PC-9 (cell line): ENCODE results near the gene CBX8. TPM values are rescaled to one million over a fixed set of nuclear protein-coding genes. Genes with fewer than 3 reads are reported as not detected.

Experiments used
- BruUV-seq: library from RNA; stranded (reverse); fragments of 400-500 nt; replicated peaks from 2 replicates; lab custom pipeline; 2021; lab: Mats Ljungman, UMichigan
- CTCF ChIA-PET: fragments of 300-600 bp; sonication (Branson Sonifier 250); formaldehyde crosslinking; loops from one replicate; lab custom pipeline; 2022; ENCODE audit warnings: antibody characterized with exemption; lab: Charles Lee
- POLR2A ChIA-PET: fragments of 300-600 bp; sonication (Branson Sonifier 250); formaldehyde crosslinking; loops from one replicate; lab custom pipeline; 2022; ENCODE audit warnings: antibody characterized with exemption; ENCODE audit not compliant: unreplicated experiment; lab: Charles Lee
- DNase-seq, 2 experiments: peaks; one replicate each; pipeline versions ENCODE4 v3.0.0 to v3.0.0-alpha.2; 2015 to 2022; ENCODE audit warnings: mixed read lengths in 1 of 2
- H2AFZ ChIP-seq: fragments of 200-600 bp; sonication (generic); 2 replicates; pipeline ENCODE4 v1.8.1; 2017; ENCODE audit warnings: antibody characterized with exemption
- H3F3A ChIP-seq: fragments of 200-600 bp; sonication (generic); 2 replicates; pipeline ENCODE4 v1.8.1; 2017; ENCODE audit warnings: antibody characterized with exemption, mild to moderate bottlenecking, low read depth; ENCODE audit not compliant: insufficient read depth
- H3K27ac ChIP-seq: fragments of 200-600 bp; sonication (generic); 2 replicates; pipeline ENCODE4 v1.6.1; 2016; ENCODE audit warnings: mixed run types
- H3K27me3 ChIP-seq: fragments of 200-600 bp; sonication (generic); 2 replicates; pipeline ENCODE4 v1.6.1; 2016; ENCODE audit warnings: low read depth, mixed run types; ENCODE audit not compliant: insufficient read depth
- H3K36me3 ChIP-seq: fragments of 200-600 bp; sonication (generic); 2 replicates; pipeline ENCODE4 v1.6.1; 2016; ENCODE audit warnings: low read depth, mixed run types
- H3K4me1 ChIP-seq: fragments of 200-600 bp; sonication (generic); replicated peaks from 2 replicates; pipeline ENCODE4 v1.6.1; 2016; ENCODE audit warnings: mixed run types; ENCODE audit not compliant: insufficient read depth
- H3K4me2 ChIP-seq: fragments of 200-600 bp; sonication (generic); 2 replicates; pipeline ENCODE4 v1.6.1; 2017; ENCODE audit warnings: mixed run types
- H3K4me3 ChIP-seq: fragments of 200-600 bp; sonication (generic); 2 replicates; pipeline ENCODE4 v1.6.1; 2016; ENCODE audit warnings: mixed run types
- H3K79me2 ChIP-seq: fragments of 200-600 bp; sonication (generic); 2 replicates; pipeline ENCODE4 v1.6.1; 2017; ENCODE audit warnings: low read depth, mixed run types
- H3K9me2 ChIP-seq: fragments of 200-600 bp; sonication (generic); 2 replicates; pipeline ENCODE4 v1.8.1; 2017; ENCODE audit warnings: mild to moderate bottlenecking; ENCODE audit not compliant: insufficient read depth
- H3K9me3 ChIP-seq: fragments of 200-600 bp; sonication (generic); 2 replicates; pipeline ENCODE4 v1.8.1; 2016; ENCODE audit warnings: low read depth; ENCODE audit not compliant: insufficient read depth
- H4K20me1 ChIP-seq: fragments of 200-600 bp; sonication (generic); 2 replicates; pipeline ENCODE4 v1.8.1; 2017; ENCODE audit not compliant: insufficient read depth
- EZH2 ChIP-seq: fragments of 200-600 bp; sonication (generic); IDR thresholded peaks from 2 replicates; pipeline ENCODE4 v1.8.0; 2017; ENCODE audit warnings: antibody characterized with exemption, low read depth
- intact Hi-C: fragments of 100-400 bp; cut with micrococcal nuclease; formaldehyde crosslinking; loops from one replicate; pipeline ENCODE4 v1.10.0; 2022; ENCODE audit not compliant: unreplicated experiment
- total RNA-seq: library from RNA; stranded (reverse); gene quantifications from 2 replicates; pipeline ENCODE4 v1.2.3, GENCODE V29; 2021
- TF ChIP-seq, protein P1 (sequence below): fragments of 200-600 bp; sonication (generic); conservative IDR thresholded peaks from 2 replicates; pipeline ENCODE4 v1.6.1; 2017; ENCODE audit warnings: mixed run types, antibody characterized with exemption, mild to moderate bottlenecking, moderate library complexity

CBX8 gene
- total RNA-seq, 1 experiment from 2014 or later: 14.2 TPM

GRCh38 chr17:79793924-79794304, 3.0 kb downstream of the CBX8 start:
- Histone ChIP-seq H3F3A (0 out of 2 replicates have a peak, but pooled peaks cover under 1% of the 10 kb centered on the region), H3K9me2 (no peaks in the 10 kb centered on the region), H3K4me3 (no peak overlapping the region), H3K9me3 (no peaks in the 10 kb centered on the region), H4K20me1 (no peaks in the 10 kb centered on the region), H2AFZ (no peak overlapping the region), H3K27me3 (no peaks in the 10 kb centered on the region; the same call in 1 of the 2 replicates), H3K4me2 (no peak overlapping the region), H3K36me3 (no peaks in the 10 kb centered on the region), H3K4me1 (peaks cover 6% of the 10 kb centered on the region; the same call in 1 of the 2 replicates), H3K79me2 (peaks cover 8% of the 10 kb centered on the region; the same call in 1 of the 2 replicates), H3K27ac (no peak overlapping the region)
- no peak for DNase-seq
- CTCF ChIA-PET: interaction anchor here (0.7 kb wide), 1 partner anchor 123 kb away, joined by 3 read pairs; no protein-coding TSS in a partner anchor
- TF ChIP-seq, protein P1, sequence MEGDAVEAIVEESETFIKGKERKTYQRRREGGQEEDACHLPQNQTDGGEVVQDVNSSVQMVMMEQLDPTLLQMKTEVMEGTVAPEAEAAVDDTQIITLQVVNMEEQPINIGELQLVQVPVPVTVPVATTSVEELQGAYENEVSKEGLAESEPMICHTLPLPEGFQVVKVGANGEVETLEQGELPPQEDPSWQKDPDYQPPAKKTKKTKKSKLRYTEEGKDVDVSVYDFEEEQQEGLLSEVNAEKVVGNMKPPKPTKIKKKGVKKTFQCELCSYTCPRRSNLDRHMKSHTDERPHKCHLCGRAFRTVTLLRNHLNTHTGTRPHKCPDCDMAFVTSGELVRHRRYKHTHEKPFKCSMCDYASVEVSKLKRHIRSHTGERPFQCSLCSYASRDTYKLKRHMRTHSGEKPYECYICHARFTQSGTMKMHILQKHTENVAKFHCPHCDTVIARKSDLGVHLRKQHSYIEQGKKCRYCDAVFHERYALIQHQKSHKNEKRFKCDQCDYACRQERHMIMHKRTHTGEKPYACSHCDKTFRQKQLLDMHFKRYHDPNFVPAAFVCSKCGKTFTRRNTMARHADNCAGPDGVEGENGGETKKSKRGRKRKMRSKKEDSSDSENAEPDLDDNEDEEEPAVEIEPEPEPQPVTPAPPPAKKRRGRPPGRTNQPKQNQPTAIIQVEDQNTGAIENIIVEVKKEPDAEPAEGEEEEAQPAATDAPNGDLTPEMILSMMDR: no peak
- TF ChIP-seq EZH2: no peak
- intact Hi-C loops: no loop called here
- no TSS peak for BruUV-seq
- POLR2A ChIA-PET: no interaction called here

DNA sequence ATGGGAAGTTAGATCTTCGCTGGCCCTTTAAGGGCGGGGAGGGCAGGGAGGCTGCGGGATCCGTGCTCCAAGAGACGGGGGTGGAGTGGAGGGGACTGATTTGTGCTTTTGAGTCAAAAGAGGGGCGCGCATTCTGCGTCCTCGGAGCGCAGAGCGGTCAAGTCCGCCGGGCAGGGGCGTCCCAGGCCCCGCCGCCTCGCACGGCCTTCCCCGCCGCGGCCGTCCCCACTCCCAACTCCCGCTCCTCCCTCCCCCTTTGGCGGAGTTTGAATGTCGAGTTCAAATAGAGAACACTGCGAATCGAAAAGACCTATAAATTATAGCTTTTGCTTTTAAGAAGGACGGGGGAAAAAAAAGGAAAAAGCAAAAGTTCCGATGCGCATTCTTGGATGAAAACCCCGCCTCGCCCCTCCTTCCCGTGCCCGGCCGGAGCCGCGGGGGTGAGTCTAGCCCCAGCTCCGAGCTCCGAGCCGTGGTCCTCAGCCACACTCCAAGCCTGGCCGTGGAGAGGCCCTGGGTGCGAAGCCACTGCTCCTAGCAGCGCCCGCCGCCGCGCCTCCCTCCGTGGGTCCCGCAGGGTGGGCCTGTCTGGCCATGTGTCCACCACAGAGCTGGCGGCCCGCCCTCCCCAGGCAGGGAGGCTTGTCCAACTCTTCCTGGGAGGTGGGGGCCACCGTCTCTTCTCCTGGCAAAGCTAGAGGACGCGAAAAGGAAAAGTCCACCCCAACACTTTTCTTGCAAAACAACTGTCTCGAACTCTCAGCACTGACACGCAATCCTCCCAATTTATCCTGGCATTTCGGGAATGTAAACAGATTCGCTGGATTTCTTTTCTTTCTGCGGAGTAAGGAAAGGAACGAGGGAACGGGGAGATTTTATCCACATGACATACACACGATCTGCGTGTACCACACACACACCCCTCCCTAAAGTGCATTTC, 3.6 kb downstream of the CBX8 start:
- no peak overlapping the region for H3K4me2 ChIP-seq
- CTCF ChIA-PET: interaction anchor here (0.5 to 0.7 kb wide), 2 partner anchors 124 to 248 kb away, joined by 3 to 6 read pairs; no protein-coding TSS in a partner anchor
- no TSS peak for BruUV-seq

GRCh38 chr17:79792341-79792871, 4.5 kb downstream of the CBX8 start:
- ChIA-PET POLR2A (interaction anchor here (0.6 kb wide), 1 partner anchor 149 kb away, joined by 12 read pairs; no protein-coding TSS in a partner anchor), CTCF (no interaction called here)
- no peak for DNase-seq
- H3K4me1 ChIP-seq: peaks cover 6% of the 10 kb centered on the region; the same call in 1 of the 2 replicates
- H2AFZ ChIP-seq: no peak overlapping the region
- no peak overlapping the region for H3K4me2 ChIP-seq
- H3K27me3 ChIP-seq: no peaks in the 10 kb centered on the region
- no peak overlapping the region for H3K27ac ChIP-seq
- H3K9me3 ChIP-seq: no peaks in the 10 kb centered on the region
- BruUV-seq: no TSS peak
- no peaks in the 10 kb centered on the region for H3K36me3 ChIP-seq
- peaks cover 8% of the 10 kb centered on the region; the same call in 1 of the 2 replicates for H3K79me2 ChIP-seq
- H3K9me2 ChIP-seq: no peaks in the 10 kb centered on the region
- H3K4me3 ChIP-seq: no peak overlapping the region
- no peaks in the 10 kb centered on the region for H4K20me1 ChIP-seq
- TF ChIP-seq, protein P1: no peak
- no peak for TF ChIP-seq EZH2
- peaks cover 7% of the 10 kb centered on the region; the same call in 1 of the 2 replicates for H3F3A ChIP-seq
- intact Hi-C loops: no loop called here

More for the DNA sequence above, 3.6 kb downstream of the CBX8 start:
- Histone ChIP-seq H3K4me3 (no peak overlapping the region), H3K27ac (no peak overlapping the region), H3K79me2 (peaks cover 8% of the 10 kb centered on the region; the same call in 1 of the 2 replicates), H3K27me3 (no peaks in the 10 kb centered on the region), H3K4me1 (peaks cover 6% of the 10 kb centered on the region; the same call in 1 of the 2 replicates), H3K9me2 (no peaks in the 10 kb centered on the region), H3K36me3 (no peaks in the 10 kb centered on the region), H3F3A (peaks cover 7% of the 10 kb centered on the region; the same call in 1 of the 2 replicates), H4K20me1 (no peaks in the 10 kb centered on the region), H3K9me3 (no peaks in the 10 kb centered on the region), H2AFZ (no peak overlapping the region)
- no peak for TF ChIP-seq EZH2
- TF ChIP-seq, protein P1: no peak
- intact Hi-C loops: no loop called here
- DNase-seq: no peak
- POLR2A ChIA-PET: interaction anchor here (0.6 kb wide), 1 partner anchor 148 kb away, joined by 12 read pairs; no protein-coding TSS in a partner anchor
